C4-2B (cell line): ENCODE data around the gene TMEM51.

Experiments
- CTCF ChIP-seq: fragments of 450-650 bp; conservative IDR thresholded peaks from 2 replicates; pipeline ENCODE4 v1.5.1; 2017; ENCODE audit warnings: mild to moderate bottlenecking
- ZFX ChIP-seq: fragments of 450-650 bp; IDR thresholded peaks from 2 replicates; pipeline ENCODE4 v1.6.1; 2017

GRCh38 chr1:15173863-15174614 is 20.5 kb downstream of the TMEM51 start:
- no peak for TF ChIP-seq CTCF
- no peak for TF ChIP-seq ZFX
